ENCODE data around the gene SETD9. TPM values are rescaled to one million over a fixed set of nuclear protein-coding genes. Genes with fewer than 3 reads are reported as not detected.

SETD9 gene, protein sequence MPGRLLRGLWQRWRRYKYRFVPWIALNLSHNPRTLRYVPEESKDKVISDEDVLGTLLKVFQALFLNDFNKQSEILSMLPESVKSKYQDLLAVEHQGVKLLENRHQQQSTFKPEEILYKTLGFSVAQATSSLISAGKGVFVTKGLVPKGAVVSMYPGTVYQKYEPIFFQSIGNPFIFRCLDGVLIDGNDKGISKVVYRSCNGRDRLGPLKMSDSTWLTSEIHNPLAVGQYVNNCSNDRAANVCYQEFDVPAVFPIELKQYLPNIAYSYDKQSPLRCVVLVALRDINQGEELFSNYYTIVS
- total RNA-seq (2014; rRNA removed; shearing (Covaris generic)), result 18.2 and 33.3 TPM in 2 replicates

DNA sequence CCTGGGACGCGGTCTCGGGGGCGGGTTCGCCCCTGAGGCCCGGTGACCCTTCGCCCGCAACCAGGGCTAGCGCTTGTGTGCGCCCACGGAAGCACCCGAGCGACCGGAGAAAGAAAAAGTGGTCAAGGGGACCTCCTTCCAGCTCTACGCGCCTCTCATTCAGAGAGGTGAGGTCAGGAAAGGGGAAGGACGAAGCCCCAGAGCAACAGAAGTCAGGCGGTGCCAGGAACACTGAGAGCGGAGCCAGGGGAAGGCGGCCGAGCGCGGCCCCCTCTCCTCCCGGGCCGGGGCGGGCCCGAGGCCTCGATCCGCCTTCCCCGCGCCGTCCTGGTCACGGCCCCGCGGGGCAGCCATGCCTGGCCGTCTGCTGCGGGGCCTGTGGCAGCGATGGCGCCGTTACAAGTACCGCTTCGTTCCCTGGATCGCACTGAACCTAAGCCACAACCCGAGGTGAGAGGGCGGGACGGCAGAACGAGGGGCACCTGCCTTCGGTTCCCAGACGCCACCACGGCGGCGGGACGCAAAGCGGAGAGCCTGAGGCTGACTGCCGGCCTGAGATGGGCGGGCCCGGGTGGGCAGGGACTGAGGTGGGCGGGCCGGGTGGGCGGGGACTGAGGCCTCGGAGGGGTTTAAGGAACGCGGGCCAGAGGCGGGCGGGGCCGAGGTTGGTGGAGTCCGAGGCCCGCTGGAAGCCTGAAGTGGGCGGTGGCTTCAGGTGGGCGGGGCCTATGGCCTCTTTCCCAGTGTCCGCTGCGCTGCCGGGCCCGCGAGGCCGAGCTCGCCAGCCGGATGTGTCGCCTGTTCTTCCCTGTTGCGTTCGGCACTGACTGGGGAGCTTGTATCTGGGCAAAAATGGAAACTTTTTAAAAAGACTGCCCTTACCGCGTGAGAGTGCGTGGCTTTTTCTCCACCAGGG lies at the start of gene SETD9:
SETD9 (plus strand) TSS at position 303 of the 916 bp plus-strand sequence; CDS start at position 353, 50 bp downstream.
- DNase-seq (ENCODE audit: low read depth), result peak; percentile 93

DNA sequence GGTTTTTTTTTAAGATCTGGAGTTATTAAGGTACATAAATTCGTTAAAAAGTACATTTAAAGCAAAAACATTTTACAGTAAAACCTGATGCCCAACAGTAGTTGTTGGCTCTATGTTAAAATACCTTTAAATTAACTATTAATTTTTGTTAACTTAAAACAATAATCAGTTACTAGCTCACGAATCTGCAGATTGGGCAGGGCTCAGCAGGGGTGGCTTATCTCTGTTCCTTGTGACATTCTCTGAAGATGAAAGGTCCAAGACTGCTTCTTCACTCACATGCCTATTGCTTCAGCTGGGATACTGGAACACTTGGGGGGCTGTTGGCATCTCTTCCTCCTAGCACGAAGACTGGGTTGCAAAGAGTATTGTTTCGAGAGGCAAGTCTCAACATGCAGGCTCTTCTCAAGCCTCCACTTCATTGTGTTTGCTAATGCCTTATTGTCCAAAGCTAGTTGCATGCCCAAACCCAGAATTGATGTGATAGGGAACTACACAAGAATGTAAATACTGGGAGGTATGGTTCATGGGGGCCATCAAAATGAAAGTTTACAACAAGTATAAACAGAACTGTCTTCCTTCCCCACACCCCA lies 47.4 kb upstream of the SETD9 start:
- DNase-seq (ENCODE audit: low read depth), result no peak

GRCh38 chr5:56862909-56863308 lies 46.5 kb upstream of the SETD9 start:
- DNase-seq (ENCODE audit: low read depth), result no peak

- no peak for DNase-seq (ENCODE audit: low read depth)
Measured at GRCh38 chr5:56871777-56872176, 37.6 kb upstream of the SETD9 start.

GRCh38 chr5:56873056-56873455 lies 36.3 kb upstream of the SETD9 start:
- DNase-seq (ENCODE audit: low read depth), result no peak

- peak; percentile 38 for DNase-seq (ENCODE audit: low read depth)
Measured at GRCh38 chr5:56876327-56876726, 33.1 kb upstream of the SETD9 start.

- no peak for DNase-seq (ENCODE audit: low read depth)
Measured at GRCh38 chr5:56881571-56881970, 27.8 kb upstream of the SETD9 start.

DNA sequence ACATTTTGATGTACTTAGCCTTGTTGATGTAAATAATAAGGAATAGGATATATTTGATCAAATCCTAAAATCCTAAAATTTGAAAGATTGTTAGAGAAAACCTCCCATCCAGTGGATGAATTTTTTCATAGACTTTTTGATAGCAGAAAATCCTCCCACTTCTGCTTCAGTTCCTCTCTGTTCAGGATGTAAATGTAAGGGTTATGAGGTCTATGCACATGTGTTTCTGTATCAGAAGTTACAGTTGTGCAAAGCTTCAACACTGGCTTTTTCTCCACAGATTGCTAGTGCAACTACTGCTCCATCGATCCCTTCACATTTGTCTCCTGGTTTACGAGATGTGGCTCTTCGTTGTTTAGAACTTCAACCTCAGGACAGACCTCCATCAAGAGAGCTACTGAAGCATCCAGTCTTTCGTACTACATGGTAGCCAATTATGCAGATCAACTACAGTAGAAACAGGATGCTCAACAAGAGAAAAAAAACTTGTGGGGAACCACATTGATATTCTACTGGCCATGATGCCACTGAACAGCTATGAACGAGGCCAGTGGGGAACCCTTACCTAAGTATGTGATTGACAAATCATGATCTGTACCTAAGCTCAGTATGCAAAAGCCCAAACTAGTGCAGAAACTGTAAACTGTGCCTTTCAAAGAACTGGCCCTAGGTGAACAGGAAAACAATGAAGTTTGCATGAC lies 16.0 kb upstream of the SETD9 start:
- DNase-seq (ENCODE audit: low read depth), result no peak

GRCh38 chr5:56896763-56897162 lies 12.6 kb upstream of the SETD9 start:
- no peak for DNase-seq (ENCODE audit: low read depth)

GRCh38 chr5:56898213-56898612 lies 11.2 kb upstream of the SETD9 start:
- DNase-seq (ENCODE audit: low read depth), result no peak

- DNase-seq (ENCODE audit: low read depth), result peak; percentile 33
Measured at GRCh38 chr5:56900395-56900794, 9.0 kb upstream of the SETD9 start.

GRCh38 chr5:56900858-56901578 lies 8.4 kb upstream of the SETD9 start:
- peak; percentile 41 for DNase-seq (ENCODE audit: low read depth)

GRCh38 chr5:56908942-56909293 lies 478 bp upstream of the SETD9 start:
- DNase-seq (ENCODE audit: low read depth), result no peak

DNA sequence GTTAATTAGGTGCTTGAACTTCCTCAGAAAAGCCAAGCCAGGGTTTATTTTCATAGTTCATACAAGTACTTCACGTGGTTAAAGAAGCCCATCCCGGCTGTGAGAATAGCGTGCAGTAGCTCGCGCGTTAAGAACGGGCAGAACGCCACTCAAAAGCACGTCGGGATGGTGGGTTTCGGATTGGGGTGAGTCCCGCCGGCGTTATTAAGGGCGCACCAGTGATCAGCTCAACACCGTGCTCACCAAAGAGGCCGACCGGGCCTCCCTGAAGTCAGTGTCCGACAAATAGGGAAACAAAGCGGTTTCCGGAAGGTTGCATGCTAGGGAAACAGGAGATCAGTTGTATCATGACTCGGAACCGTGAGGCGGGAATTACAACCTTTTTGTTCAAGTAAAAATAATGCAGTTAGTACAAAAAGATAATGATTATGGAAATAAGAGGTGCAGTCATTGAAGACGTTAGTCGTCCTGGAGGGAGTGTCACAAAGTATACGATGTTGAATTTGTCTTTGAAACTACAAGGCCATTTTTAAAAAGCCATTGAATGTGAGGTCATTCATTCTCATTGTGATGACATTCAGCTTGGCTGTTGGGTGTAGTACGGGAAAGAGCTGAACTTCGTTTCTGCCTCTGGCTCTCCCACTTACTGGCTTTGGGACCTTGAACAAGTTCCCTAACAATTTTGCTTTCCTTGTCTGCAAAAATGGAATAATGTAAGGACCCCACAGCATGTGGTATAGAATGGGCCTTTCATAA lies 992 bp downstream of the SETD9 start:
- DNase-seq (ENCODE audit: low read depth), result no peak

DNA sequence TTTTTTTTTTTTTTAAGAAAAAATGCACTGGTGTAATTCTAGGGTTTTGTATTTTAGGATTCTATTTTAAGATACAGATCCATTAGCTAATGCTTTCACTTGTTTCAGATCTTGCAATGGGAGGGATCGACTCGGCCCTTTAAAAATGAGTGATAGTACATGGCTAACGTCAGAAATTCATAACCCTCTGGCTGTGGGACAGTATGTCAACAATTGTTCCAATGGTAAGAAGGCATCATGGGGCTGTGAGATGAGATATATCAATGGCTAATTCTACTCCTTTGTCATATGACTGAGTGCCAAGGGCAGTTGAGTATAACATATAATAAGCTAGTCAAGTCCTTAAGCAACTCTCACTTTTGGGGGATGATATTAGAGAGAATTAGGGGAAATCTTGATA lies 4.4 kb downstream of the SETD9 start:
- DNase-seq (ENCODE audit: low read depth), result no peak

GRCh38 chr5:56914678-56915077 lies 5.3 kb downstream of the SETD9 start:
- no peak for DNase-seq (ENCODE audit: low read depth)

- no peak for DNase-seq (ENCODE audit: low read depth)
Measured at GRCh38 chr5:56917534-56917933, 8.1 kb downstream of the SETD9 start.

- DNase-seq (ENCODE audit: low read depth), result no peak
Measured at GRCh38 chr5:56918054-56918453, 8.7 kb downstream of the SETD9 start.

DNA sequence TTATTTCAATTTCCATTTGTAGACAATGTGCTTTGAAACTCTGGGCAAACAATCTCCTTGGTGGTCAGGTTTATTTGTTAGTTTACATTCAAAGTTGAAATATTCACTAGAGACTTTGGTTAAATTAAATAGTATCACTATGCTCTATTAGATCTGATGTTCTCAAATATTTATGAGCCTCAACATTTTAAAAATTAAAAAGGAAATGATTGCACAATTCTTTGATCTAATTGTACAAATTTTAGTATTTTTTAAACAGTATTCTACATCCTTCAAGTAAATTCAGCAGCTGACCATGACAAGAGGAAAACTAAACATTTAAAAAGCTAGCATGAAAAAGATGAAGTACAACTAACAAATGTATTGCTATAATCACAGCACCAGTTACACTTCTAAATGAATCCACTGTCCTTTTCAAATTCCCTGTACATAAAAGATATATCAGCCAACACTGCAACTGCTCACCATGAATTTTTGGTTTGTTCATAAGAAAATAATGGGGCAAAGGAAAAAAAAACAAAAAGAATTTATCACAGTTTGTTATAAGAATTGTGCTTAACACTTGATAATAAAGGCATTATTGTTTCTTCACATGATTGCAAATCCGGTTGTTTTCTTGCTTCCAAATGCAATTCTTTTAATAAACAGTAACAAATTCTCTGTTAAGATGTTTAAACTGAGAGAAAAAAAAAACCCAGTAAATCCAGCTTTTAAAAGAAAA lies 10.7 kb downstream of the SETD9 start:
- DNase-seq (ENCODE audit: low read depth), result no peak

- DNase-seq (ENCODE audit: low read depth), result no peak
Measured at GRCh38 chr5:56922922-56923321, 13.5 kb downstream of the SETD9 start.
